ENCODE measurements around the gene ANXA10. TPM values are rescaled to one million over a fixed set of nuclear protein-coding genes. Genes with fewer than 3 reads are reported as not detected.

The ANXA10 gene
- total RNA-seq, 3 donors from 2014 or later: 0.34 TPM; not detected in 2

DNA sequence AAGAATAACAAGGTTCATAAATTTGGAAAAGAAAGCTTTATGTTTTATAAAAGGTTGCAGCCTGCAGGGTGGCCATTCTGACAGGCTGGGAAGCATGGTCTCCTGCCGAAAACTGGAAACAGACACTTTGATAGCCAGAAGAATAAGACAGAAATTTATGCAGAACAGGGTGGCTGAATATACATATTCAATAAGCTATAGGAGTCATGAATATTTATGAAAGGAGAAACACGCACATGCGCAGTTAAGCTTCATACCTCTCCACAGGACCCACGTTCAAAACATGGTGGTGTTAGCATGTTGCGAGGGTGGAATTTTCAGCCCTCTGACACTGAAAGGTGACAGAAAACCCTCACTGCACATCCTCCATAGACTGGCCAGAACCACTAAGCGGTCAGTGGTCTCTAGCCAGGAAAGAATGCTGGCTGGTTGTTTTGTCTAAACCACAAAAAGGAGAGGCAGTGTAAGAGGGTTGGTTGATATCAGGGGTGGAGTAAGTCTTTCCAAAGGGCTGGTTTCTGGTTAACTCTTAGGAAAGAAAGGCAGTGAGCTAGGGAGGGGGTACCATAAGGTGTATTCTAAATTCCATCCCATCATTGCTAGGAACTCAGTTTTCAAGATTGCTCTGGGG, 58.2 kb downstream of the ANXA10 start:
- intact Hi-C loops (cut with DNase I, micrococcal nuclease): loop anchor here in 1 of 2 donors (10.0 kb wide), 1 partner anchor 1126 kb away; no protein-coding TSS in a partner anchor
- TF ChIP-seq CTCF (IDR thresholded peaks at IDR 0.05): no peak
- Histone ChIP-seq H3K36me3 (ENCODE audit: low read depth) (no peaks in the 10 kb centered on the region), H3K4me3 (no peak overlapping the region), H3K4me1 (ENCODE audit: low read depth) (no peaks in the 10 kb centered on the region), H3K9me3 (no peaks in the 10 kb centered on the region)
- DNase-seq: no peak
- no peak for ATAC-seq

- no peaks in the 10 kb centered on the region for H3K4me1 ChIP-seq (ENCODE audit: low read depth)
- ATAC-seq (no peak), DNase-seq (no peak)
- H3K9me3 ChIP-seq: no peaks in the 10 kb centered on the region
- H3K36me3 ChIP-seq (ENCODE audit: low read depth): no peaks in the 10 kb centered on the region
- H3K4me3 ChIP-seq: no peak overlapping the region
- intact Hi-C loops (cut with DNase I, micrococcal nuclease): loop anchor here in 1 of 2 donors (10.0 kb wide), 1 partner anchor 1127 kb away; no protein-coding TSS in a partner anchor
- TF ChIP-seq CTCF (IDR thresholded peaks at IDR 0.05): no peak
Measured at GRCh38 chr4:168151327-168151726, 59.0 kb downstream of the ANXA10 start.

DNA sequence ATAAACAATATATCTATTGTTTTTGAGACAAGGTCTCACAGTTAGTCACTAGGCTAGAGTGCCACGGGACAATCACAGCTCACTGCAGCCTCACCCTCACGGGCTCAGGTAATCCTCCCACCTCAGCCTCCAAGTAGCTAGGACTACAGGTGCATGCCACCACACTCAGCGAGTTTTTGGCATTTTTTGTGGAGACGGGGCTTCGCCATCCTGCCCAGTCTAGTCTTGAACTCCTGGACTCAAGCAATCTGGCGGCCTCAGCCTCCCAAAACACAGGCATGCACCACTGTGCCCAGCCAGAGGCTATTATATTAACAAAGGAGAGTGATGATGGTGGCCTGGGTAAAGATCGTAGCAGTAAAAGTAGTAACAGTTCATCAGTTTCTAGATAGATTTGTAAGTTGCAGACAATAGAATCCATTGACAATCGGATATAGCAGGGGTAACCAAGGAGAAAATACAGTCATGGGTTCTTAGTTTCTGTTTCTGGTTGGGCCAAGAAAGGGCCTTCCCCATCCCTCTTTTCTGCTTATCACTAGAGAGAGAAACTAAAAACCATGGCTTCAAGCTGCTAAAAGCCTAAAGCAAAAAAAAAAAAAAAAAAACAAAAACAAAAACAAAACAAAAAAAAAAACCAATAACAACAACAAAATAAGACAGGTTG, 60.6 kb downstream of the ANXA10 start:
- H3K36me3 ChIP-seq (ENCODE audit: low read depth): no peaks in the 10 kb centered on the region
- no peak for TF ChIP-seq CTCF (IDR thresholded peaks at IDR 0.05)
- intact Hi-C loops (cut with DNase I, micrococcal nuclease): loop anchor here in 1 of 2 donors (10.0 kb wide), 1 partner anchor 1128 kb away; no protein-coding TSS in a partner anchor
- H3K9me3 ChIP-seq: no peaks in the 10 kb centered on the region
- H3K4me3 ChIP-seq: no peak overlapping the region
- ATAC-seq (no peak), DNase-seq (no peak)
- H3K4me1 ChIP-seq (ENCODE audit: low read depth): no peaks in the 10 kb centered on the region

GRCh38 chr4:168153596-168154440, 61.5 kb downstream of the ANXA10 start:
- ATAC-seq (peak; percentile 91), DNase-seq (peak; percentile 76 to 96 (median 77))
- H3K36me3 ChIP-seq (ENCODE audit: low read depth): no peaks in the 10 kb centered on the region
- intact Hi-C loops (cut with DNase I, micrococcal nuclease): loop anchor here in 1 of 2 donors (10.0 kb wide), 1 partner anchor 1129 kb away; no protein-coding TSS in a partner anchor
- H3K4me3 ChIP-seq: no peak overlapping the region
- H3K9me3 ChIP-seq: no peaks in the 10 kb centered on the region
- H3K4me1 ChIP-seq (ENCODE audit: low read depth): no peaks in the 10 kb centered on the region
- peak; percentile 15 for TF ChIP-seq CTCF (IDR thresholded peaks at IDR 0.05)

GRCh38 chr4:168154546-168155277, 62.4 kb downstream of the ANXA10 start:
- Histone ChIP-seq H3K4me3 (no peak overlapping the region), H3K4me1 (ENCODE audit: low read depth) (no peaks in the 10 kb centered on the region), H3K9me3 (no peaks in the 10 kb centered on the region), H3K36me3 (ENCODE audit: low read depth) (no peaks in the 10 kb centered on the region)
- no peak for DNase-seq
- intact Hi-C loops (cut with DNase I, micrococcal nuclease): loop anchor here in 1 of 2 donors (10.0 kb wide), 1 partner anchor 1130 kb away; no protein-coding TSS in a partner anchor
- no peak for ATAC-seq
- TF ChIP-seq CTCF (IDR thresholded peaks at IDR 0.05): no peak
